Esophagus muscularis mucosa (tissue), 4 donors: Measurements from ENCODE around the gene COMT.

Experiments
- EP300 ChIP-seq: sonication (generic); formaldehyde crosslinking; IDR thresholded peaks from one replicate; pipeline ENCODE4 v1.6.1; 2017; ENCODE audit warnings: antibody characterized with exemption
- POLR2A ChIP-seq: fragments of 450-650 bp; IDR thresholded peaks from one replicate; pipeline ENCODE4 v1.6.1; 2017; ENCODE audit warnings: antibody characterized with exemption, moderate library complexity, mild to moderate bottlenecking, low read depth
- POLR2AphosphoS5 ChIP-seq, 2 donors: sonication (generic); formaldehyde crosslinking; IDR thresholded peaks; one replicate each; pipeline ENCODE4 v1.6.1; 2017; ENCODE audit warnings: antibody characterized with exemption in 2 of 2
- TF ChIP-seq, protein P1 (sequence below), 3 experiments: fragments of 200-600 bp in 2 of 3; fragments of 450-650 bp in 1 of 3; sonication (generic) in 2 of 3; IDR thresholded peaks; one replicate each; pipeline ENCODE4 v1.5.1; 2017 to 2019; ENCODE audit warnings: antibody characterized with exemption in 3 of 3, mild to moderate bottlenecking in 2 of 3, moderate library complexity in 1 of 3

DNA sequence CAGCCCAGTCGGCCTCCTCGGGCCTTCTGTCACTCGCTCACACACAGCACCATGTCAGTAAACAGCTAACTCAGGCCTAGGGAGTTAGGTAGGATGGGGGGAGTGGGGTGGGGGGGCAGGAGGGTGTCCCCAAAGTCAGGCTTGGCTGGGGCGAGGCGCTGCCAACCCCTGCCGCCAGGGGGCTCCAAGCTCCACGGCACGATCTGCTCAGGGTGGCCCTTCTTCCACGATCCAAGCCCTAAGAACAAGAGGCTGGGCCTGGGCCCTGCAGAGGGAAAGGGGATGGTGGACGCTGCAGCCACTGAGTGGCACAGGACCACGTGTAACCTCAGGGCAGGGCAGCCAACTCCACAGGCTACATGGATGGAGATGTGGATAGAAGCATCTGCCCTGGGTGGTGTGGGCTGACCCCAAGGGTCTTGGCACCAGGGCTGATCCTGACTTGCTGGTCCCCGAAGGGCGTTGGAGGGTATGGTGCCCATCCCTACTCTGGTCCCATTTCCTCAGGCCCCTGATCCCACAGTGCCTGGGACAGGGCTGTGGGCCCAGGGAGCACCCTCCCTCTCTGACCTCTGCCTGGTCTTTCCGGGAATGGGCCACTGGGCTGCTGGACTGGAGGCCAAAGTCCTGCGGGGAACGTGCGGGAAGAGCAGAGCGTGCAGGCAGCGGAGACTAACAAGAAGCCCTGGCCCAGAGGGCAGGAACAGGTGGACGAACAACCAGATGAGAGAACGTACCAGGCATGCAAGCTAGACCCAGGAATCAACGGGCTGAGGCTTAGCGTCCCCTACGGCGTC lies 29.1 kb downstream of the COMT start:
- TF ChIP-seq, protein P1, sequence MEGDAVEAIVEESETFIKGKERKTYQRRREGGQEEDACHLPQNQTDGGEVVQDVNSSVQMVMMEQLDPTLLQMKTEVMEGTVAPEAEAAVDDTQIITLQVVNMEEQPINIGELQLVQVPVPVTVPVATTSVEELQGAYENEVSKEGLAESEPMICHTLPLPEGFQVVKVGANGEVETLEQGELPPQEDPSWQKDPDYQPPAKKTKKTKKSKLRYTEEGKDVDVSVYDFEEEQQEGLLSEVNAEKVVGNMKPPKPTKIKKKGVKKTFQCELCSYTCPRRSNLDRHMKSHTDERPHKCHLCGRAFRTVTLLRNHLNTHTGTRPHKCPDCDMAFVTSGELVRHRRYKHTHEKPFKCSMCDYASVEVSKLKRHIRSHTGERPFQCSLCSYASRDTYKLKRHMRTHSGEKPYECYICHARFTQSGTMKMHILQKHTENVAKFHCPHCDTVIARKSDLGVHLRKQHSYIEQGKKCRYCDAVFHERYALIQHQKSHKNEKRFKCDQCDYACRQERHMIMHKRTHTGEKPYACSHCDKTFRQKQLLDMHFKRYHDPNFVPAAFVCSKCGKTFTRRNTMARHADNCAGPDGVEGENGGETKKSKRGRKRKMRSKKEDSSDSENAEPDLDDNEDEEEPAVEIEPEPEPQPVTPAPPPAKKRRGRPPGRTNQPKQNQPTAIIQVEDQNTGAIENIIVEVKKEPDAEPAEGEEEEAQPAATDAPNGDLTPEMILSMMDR (IDR thresholded peaks at IDR 0.05): peak in 2 of 3 experiments; percentile 88 to 96
- no peak for TF ChIP-seq POLR2A
- no peak for TF ChIP-seq EP300
- TF ChIP-seq POLR2AphosphoS5 (IDR thresholded peaks at IDR 0.05): peak; percentile 25 to 43
